Neuronal stem cell (in vitro differentiated cells): ENCODE results near the gene CEP112.

Source experiments
- DNase-seq: peaks from one replicate; pipeline ENCODE4 v3.0.0-alpha.2; 2013; ENCODE audit warnings: low spot score
- H2AFZ ChIP-seq: one replicate; pipeline ENCODE4 v1.6.1; 2013; ENCODE audit warnings: mild to moderate bottlenecking, low read length, inconsistent platforms
- H2AK5ac ChIP-seq: 2 replicates; pipeline ENCODE4 v1.6.1; 2013; ENCODE audit warnings: low read depth, mild to moderate bottlenecking, inconsistent platforms, low read length, moderate library complexity, mixed read lengths
- H2BK120ac ChIP-seq: 2 replicates; pipeline ENCODE4 v1.6.1; 2013; ENCODE audit warnings: low read depth, mild to moderate bottlenecking, inconsistent platforms, low read length, moderate library complexity, mixed read lengths
- H2BK12ac ChIP-seq: one replicate; pipeline ENCODE4 v1.6.1; 2013; ENCODE audit warnings: low read length, inconsistent platforms
- H2BK15ac ChIP-seq: 2 replicates; pipeline ENCODE4 v1.6.1; 2013; ENCODE audit warnings: mild to moderate bottlenecking, low read length, inconsistent platforms, mixed read lengths
- H2BK5ac ChIP-seq: one replicate; pipeline ENCODE4 v1.6.1; 2013; ENCODE audit warnings: inconsistent platforms, mild to moderate bottlenecking, low read length, moderate library complexity
- H3K14ac ChIP-seq: one replicate; pipeline ENCODE4 v1.6.1; 2013; ENCODE audit warnings: low read length, inconsistent platforms
- H3K18ac ChIP-seq: 2 replicates; pipeline ENCODE4 v1.6.1; 2013; ENCODE audit warnings: low read length, inconsistent platforms
- H3K23ac ChIP-seq: 2 replicates; pipeline ENCODE4 v1.6.1; 2013; ENCODE audit warnings: low read depth, mild to moderate bottlenecking, mixed read lengths, low read length, inconsistent platforms; ENCODE audit not compliant: poor library complexity
- H3K27ac ChIP-seq: replicated peaks from 3 replicates; pipeline ENCODE4 v1.5.1; 2013; ENCODE audit warnings: low read length, inconsistent platforms
- H3K27me3 ChIP-seq, 3 experiments: 2 replicates each; pipeline ENCODE4 v1.6.1; 2013; ENCODE audit warnings: low read length in 3 of 3, mild to moderate bottlenecking in 2 of 3, inconsistent platforms in 1 of 3, low read depth in 1 of 3, mixed read lengths in 1 of 3, moderate library complexity in 1 of 3; ENCODE audit not compliant: control insufficient read depth in 3 of 3, insufficient read depth in 3 of 3
- H3K36me3 ChIP-seq, 2 donors: replicated peaks in 1 of 2; 2 replicates each; pipeline ENCODE4 v1.6.1; 2013; ENCODE audit warnings: low read length in 2 of 2; ENCODE audit not compliant: control insufficient read depth in 2 of 2, insufficient read depth in 2 of 2
- H3K4ac ChIP-seq: 2 replicates; pipeline ENCODE4 v1.6.1; 2013; ENCODE audit warnings: inconsistent platforms, mild to moderate bottlenecking, low read length, moderate library complexity
- H3K4me1 ChIP-seq, 2 donors: 1 replicate in 1 of 2; 2 replicates in 1 of 2; pipeline ENCODE4 v1.6.1; 2013; ENCODE audit warnings: low read length in 2 of 2, low read depth in 1 of 2; ENCODE audit not compliant: control insufficient read depth in 2 of 2, insufficient read depth in 1 of 2
- H3K4me2 ChIP-seq: one replicate; pipeline ENCODE4 v1.6.1; 2013; ENCODE audit warnings: mild to moderate bottlenecking, low read length, inconsistent platforms; ENCODE audit not compliant: insufficient read depth, poor library complexity, severe bottlenecking
- H3K4me3 ChIP-seq, 2 donors: 2 replicates each; pipeline ENCODE4 v1.5.1; 2013; ENCODE audit warnings: low read length in 2 of 2, mild to moderate bottlenecking in 2 of 2, inconsistent platforms in 1 of 2, moderate library complexity in 1 of 2
- H3K79me1 ChIP-seq: one replicate; pipeline ENCODE4 v1.6.1; 2013; ENCODE audit warnings: low read depth, mild to moderate bottlenecking, inconsistent platforms, low read length, moderate library complexity
- H3K9ac ChIP-seq: one replicate; pipeline ENCODE4 v1.6.1; 2013; ENCODE audit warnings: mild to moderate bottlenecking, low read depth, low read length, inconsistent platforms; ENCODE audit not compliant: poor library complexity
- H3K9me3 ChIP-seq, 2 donors: replicated peaks in 1 of 2; 2 replicates each; pipeline versions ENCODE3 to v1.6.1; 2013; ENCODE audit warnings: low read length in 2 of 2, mild to moderate bottlenecking in 2 of 2, inconsistent platforms in 1 of 2, low read depth in 1 of 2, mixed read lengths in 1 of 2, moderate library complexity in 1 of 2; ENCODE audit not compliant: control insufficient read depth in 2 of 2, insufficient read depth in 1 of 2
- H4K8ac ChIP-seq: one replicate; pipeline ENCODE4 v1.6.1; 2013; ENCODE audit warnings: low read depth, mild to moderate bottlenecking, inconsistent platforms, low read length, moderate library complexity
- H4K91ac ChIP-seq: one replicate; pipeline ENCODE4 v1.6.1; 2013; ENCODE audit warnings: low read length, low read depth, mild to moderate bottlenecking, inconsistent platforms; ENCODE audit not compliant: poor library complexity
- WGBS, 2 donors: extraction: QIAGEN DNeasy Blood & Tissue Kit; methylation state at CpG; one replicate each; pipeline ENCODE4 v1.1.7; 2013; ENCODE audit warnings: missing lambda C conversion rate in 2 of 2, mixed read lengths in 1 of 2; ENCODE audit not compliant: insufficient read length in 2 of 2, insufficient replicate concordance in 1 of 2; ENCODE audit errors: extremely low coverage in 2 of 2; 5-methylcytosine and 5-hydroxymethylcytosine counted together

Gene CEP112

GRCh38 chr17:65704731-65705130 lies 487.2 kb downstream of the CEP112 start:
- Histone ChIP-seq H3K27me3 (no peaks in the 10 kb centered on the region), H3K79me1 (no peaks in the 10 kb centered on the region), H3K4me3 (no peak overlapping the region), H3K14ac (no peak overlapping the region), H4K8ac (no peak overlapping the region), H2AFZ (no peak overlapping the region), H3K4me1 (no peaks in the 10 kb centered on the region), H3K9ac (no peak overlapping the region), H2BK15ac (no peak overlapping the region), H3K18ac (no peak overlapping the region), H4K91ac (no peak overlapping the region), H2BK120ac (no peak overlapping the region), H2AK5ac (no peak overlapping the region), H2BK5ac (no peak overlapping the region), H3K4me2 (no peak overlapping the region), H3K9me3 (no peaks in the 10 kb centered on the region), H3K23ac (no peak overlapping the region), H2BK12ac (no peak overlapping the region), H3K4ac (no peak overlapping the region), H3K36me3 (no peaks in the 10 kb centered on the region), H3K27ac (no peak overlapping the region)
- WGBS, 2 donors = no CpG with 5 or more reads among the region's 5 CpGs
- no peak for DNase-seq

DNA sequence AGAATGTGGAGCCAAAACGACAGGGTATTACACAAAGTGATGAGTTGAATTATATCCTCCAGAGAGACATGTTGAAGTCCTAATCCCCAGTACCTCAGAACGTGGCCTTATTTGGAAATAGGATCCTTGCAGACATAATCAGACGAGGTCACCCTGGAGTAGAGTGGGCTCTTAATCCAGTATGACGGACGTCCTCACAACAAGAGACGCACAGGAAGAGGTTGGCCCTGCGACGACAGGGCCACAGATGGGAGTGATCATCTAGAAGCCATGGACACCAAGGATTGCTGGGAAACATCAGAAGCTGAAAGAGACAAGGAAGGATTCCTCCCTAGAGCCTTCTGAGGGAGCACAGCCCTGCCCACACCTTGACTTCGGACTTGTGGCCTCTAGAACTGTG lies 488.0 kb downstream of the CEP112 start:
- Histone ChIP-seq H3K9ac (no peak overlapping the region), H3K4me3 (no peak overlapping the region)

GRCh38 chr17:65699459-65699858 lies 492.5 kb downstream of the CEP112 start:
- Histone ChIP-seq H2AFZ (no peak overlapping the region), H2BK5ac (no peak overlapping the region), H3K23ac (no peak overlapping the region), H3K9me3 (no peaks in the 10 kb centered on the region), H3K9ac (no peak overlapping the region), H3K36me3 (no peaks in the 10 kb centered on the region), H3K27me3 (no peaks in the 10 kb centered on the region), H3K79me1 (no peaks in the 10 kb centered on the region), H2BK12ac (no peak overlapping the region), H3K4me2 (no peak overlapping the region), H3K14ac (no peak overlapping the region), H3K27ac (no peak overlapping the region), H4K8ac (no peak overlapping the region), H3K4me1 (peaks cover 5 to 33% of the 10 kb centered on the region in 2 donors), H3K4ac (no peak overlapping the region), H4K91ac (no peak overlapping the region), H2AK5ac (no peak overlapping the region), H2BK120ac (no peak overlapping the region), H2BK15ac (no peak overlapping the region), H3K18ac (no peak overlapping the region), H3K4me3 (no peak overlapping the region)
- no CpG with 5 or more reads among the region's 5 CpGs for WGBS, 2 donors
- DNase-seq = no peak

More for the DNA sequence above, 488.0 kb downstream of the CEP112 start:
- no peak overlapping the region for H4K91ac ChIP-seq
- H2BK15ac ChIP-seq = no peak overlapping the region
- no peak overlapping the region for H3K18ac ChIP-seq
- no peak overlapping the region for H2BK12ac ChIP-seq
- no peaks in the 10 kb centered on the region for H3K36me3 ChIP-seq
- no peak for DNase-seq
- H4K8ac ChIP-seq = no peak overlapping the region
- H2BK5ac ChIP-seq = no peak overlapping the region
- no peak overlapping the region for H3K27ac ChIP-seq
- WGBS, 2 donors = no CpG with 5 or more reads among the region's 9 CpGs
- peaks cover 0 to 2% of the 10 kb centered on the region in 2 donors for H3K4me1 ChIP-seq
- no peak overlapping the region for H2AK5ac ChIP-seq
- H3K27me3 ChIP-seq = no peaks in the 10 kb centered on the region
- H3K23ac ChIP-seq = no peak overlapping the region
- H3K79me1 ChIP-seq = no peaks in the 10 kb centered on the region
- no peaks in the 10 kb centered on the region for H3K9me3 ChIP-seq
- H3K14ac ChIP-seq = peak overlapping the region; percentile 25
- no peak overlapping the region for H2BK120ac ChIP-seq
- H3K4me2 ChIP-seq = no peak overlapping the region
- H3K4ac ChIP-seq = no peak overlapping the region
- no peak overlapping the region for H2AFZ ChIP-seq

DNA sequence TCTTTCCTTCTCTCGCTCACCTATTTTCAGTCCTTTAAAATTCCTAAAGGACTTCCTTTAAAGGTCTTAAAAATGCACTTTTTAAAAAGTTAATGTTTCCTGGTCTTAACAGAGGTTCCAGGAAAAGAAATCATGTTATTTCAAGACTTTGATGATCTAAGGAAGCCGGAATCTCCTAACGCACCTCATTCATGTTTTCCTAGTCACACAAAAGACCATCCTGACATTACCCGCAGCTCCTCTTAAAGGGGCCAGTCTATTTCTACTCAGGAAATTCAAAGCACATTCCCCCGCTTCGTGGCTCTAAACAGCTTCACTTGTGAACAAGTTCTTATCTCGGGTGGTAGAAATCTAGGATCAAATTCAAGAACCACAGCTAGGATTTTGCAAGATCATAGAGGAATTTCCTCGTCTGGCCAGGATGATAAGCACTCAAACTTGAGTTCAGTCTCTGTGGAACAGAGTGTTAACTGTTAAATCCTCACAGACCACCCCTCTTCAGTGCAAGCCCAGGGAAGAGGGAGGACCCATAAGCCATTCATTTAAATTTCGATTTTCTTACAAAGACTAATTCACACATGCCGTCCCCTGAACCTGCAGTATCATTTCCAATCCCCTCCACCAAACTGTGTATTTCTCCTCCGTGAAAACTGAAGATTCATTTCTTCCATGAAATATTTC lies 493.4 kb downstream of the CEP112 start:
- H3K4me1 ChIP-seq = peaks cover 5 to 33% of the 10 kb centered on the region in 2 donors
- no peak overlapping the region for H3K14ac ChIP-seq
- no peaks in the 10 kb centered on the region for H3K27me3 ChIP-seq
- no peak overlapping the region for H2BK12ac ChIP-seq
- no peak overlapping the region for H3K27ac ChIP-seq
- peak overlapping the region in 1 of 2 donors; percentile 35 for H3K4me3 ChIP-seq
- H3K9me3 ChIP-seq = no peaks in the 10 kb centered on the region
- no CpG with 5 or more reads among the region's 11 CpGs for WGBS, 2 donors
- H2AK5ac ChIP-seq = no peak overlapping the region
- no peak overlapping the region for H4K91ac ChIP-seq
- H2BK120ac ChIP-seq = no peak overlapping the region
- H3K9ac ChIP-seq = no peak overlapping the region
- H3K4ac ChIP-seq = no peak overlapping the region
- no peaks in the 10 kb centered on the region for H3K36me3 ChIP-seq
- peak overlapping the region; percentile 28 for H3K4me2 ChIP-seq
- peak overlapping the region; percentile 86 for H2AFZ ChIP-seq
- H2BK15ac ChIP-seq = no peak overlapping the region
- H4K8ac ChIP-seq = no peak overlapping the region
- H2BK5ac ChIP-seq = no peak overlapping the region
- no peaks in the 10 kb centered on the region for H3K79me1 ChIP-seq
- H3K23ac ChIP-seq = no peak overlapping the region
- DNase-seq = peak; percentile 12
- H3K18ac ChIP-seq = no peak overlapping the region
